ENCODE measurements around the gene PI4KB. TPM values are rescaled to one million over a fixed set of nuclear protein-coding genes. Genes with fewer than 3 reads are reported as not detected.

The PI4KB gene
- total and polyA plus RNA-seq, 9 of the 15 experiments (the other 6 are each of a cell fraction or from before 2014, with no cell fraction given), result 3.1 to 65.4 (median 45.1) TPM

DNA sequence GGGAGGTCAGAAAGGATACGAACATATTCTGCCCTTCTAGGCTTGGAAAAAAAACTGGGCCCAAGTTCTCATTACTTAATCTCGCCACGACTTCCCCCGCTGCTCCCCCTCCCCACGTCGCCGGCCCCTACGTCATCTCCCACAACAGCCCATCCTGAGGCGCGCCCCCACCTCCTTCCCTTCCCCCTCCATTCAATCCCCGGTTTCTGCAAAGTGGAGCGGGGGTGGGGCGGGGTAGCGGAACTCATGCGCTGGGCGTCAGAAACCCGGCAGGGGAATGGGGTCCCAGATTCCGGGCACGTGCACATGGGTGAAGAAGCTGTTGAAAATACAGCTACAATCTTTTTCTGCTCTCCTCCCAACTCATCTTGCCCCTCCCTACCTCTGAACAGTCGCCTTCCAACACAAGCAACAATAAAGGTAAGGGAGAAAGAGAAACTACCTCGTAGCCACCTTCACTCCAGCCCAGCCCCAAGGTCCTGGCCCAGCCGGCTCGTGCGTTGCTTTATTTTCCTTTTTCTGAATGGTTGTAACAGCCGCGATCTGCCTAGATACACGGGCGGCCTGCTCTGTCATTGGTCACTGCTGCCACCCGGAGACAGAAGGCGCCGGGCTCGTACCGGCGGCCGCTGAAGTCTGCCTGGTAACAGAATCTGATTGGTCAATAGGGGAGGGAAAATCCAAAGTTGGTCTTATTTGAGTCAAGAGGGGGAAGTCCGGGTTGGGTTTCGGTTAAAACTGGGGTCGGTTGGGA lies 19.7 kb upstream of the PI4KB start, which contains the start of gene RFX5 (continued):
- TF ChIP-seq, protein P1, sequence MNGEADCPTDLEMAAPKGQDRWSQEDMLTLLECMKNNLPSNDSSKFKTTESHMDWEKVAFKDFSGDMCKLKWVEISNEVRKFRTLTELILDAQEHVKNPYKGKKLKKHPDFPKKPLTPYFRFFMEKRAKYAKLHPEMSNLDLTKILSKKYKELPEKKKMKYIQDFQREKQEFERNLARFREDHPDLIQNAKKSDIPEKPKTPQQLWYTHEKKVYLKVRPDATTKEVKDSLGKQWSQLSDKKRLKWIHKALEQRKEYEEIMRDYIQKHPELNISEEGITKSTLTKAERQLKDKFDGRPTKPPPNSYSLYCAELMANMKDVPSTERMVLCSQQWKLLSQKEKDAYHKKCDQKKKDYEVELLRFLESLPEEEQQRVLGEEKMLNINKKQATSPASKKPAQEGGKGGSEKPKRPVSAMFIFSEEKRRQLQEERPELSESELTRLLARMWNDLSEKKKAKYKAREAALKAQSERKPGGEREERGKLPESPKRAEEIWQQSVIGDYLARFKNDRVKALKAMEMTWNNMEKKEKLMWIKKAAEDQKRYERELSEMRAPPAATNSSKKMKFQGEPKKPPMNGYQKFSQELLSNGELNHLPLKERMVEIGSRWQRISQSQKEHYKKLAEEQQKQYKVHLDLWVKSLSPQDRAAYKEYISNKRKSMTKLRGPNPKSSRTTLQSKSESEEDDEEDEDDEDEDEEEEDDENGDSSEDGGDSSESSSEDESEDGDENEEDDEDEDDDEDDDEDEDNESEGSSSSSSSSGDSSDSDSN (IDR thresholded peaks at IDR 0.05; ENCODE audit: borderline replicate concordance in 1 of 2, low read depth in 2 of 2, low read length in 2 of 2), result 0 out of 4 replicates have a peak, but pooled peaks of 1 of the 2 experiments have one; percentile 54
- TF ChIP-seq NFYB (IDR thresholded peaks at IDR 0.05; ENCODE audit: extremely low read depth, insufficient read length) (peak; percentile 88), LCOR (CRISPR knock-in tag; IDR thresholded peaks at IDR 0.05) (peak; percentile 33; the same call in 1 of the 2 replicates), ZBTB8A (IDR thresholded peaks at IDR 0.05; ENCODE audit: partially characterized antibody) (no peak), PML (IDR thresholded peaks at IDR 0.05; ENCODE audit: low read length) (peak; percentile 48; the same call in 1 of the 2 replicates), MEF2D (tag; conservative IDR thresholded peaks at IDR 0.05; ENCODE audit: low read depth) (no peak), GTF2E2 (tag; IDR thresholded peaks at IDR 0.05) (peak; percentile 47; the same call in 1 of the 2 replicates), ZNF695 (CRISPR knock-in tag; IDR thresholded peaks at IDR 0.05) (no peak), JUND (IDR thresholded peaks at IDR 0.05; ENCODE audit: borderline replicate concordance, low read depth, low read length) (peak; percentile 24; the same call in 1 of the 2 replicates), JUND (tag; IDR thresholded peaks at IDR 0.05; ENCODE audit: borderline replicate concordance, low read depth, low read length) (peak; percentile 24; the same call in 1 of the 3 replicates), SMARCA4 (IDR thresholded peaks at IDR 0.05) (peak; percentile 49; the same call in 1 of the 2 replicates), TRIM24 (IDR thresholded peaks at IDR 0.05) (peak; percentile 8 to 79; a peak in 3 of 4 replicates), ZNF134 (CRISPR knock-in tag; conservative IDR thresholded peaks at IDR 0.05) (no peak)
- TF ChIP-seq, protein P2, sequence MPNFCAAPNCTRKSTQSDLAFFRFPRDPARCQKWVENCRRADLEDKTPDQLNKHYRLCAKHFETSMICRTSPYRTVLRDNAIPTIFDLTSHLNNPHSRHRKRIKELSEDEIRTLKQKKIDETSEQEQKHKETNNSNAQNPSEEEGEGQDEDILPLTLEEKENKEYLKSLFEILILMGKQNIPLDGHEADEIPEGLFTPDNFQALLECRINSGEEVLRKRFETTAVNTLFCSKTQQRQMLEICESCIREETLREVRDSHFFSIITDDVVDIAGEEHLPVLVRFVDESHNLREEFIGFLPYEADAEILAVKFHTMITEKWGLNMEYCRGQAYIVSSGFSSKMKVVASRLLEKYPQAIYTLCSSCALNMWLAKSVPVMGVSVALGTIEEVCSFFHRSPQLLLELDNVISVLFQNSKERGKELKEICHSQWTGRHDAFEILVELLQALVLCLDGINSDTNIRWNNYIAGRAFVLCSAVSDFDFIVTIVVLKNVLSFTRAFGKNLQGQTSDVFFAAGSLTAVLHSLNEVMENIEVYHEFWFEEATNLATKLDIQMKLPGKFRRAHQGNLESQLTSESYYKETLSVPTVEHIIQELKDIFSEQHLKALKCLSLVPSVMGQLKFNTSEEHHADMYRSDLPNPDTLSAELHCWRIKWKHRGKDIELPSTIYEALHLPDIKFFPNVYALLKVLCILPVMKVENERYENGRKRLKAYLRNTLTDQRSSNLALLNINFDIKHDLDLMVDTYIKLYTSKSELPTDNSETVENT (CRISPR knock-in tag; IDR thresholded peaks at IDR 0.05), result no peak
- TF ChIP-seq, protein P3, sequence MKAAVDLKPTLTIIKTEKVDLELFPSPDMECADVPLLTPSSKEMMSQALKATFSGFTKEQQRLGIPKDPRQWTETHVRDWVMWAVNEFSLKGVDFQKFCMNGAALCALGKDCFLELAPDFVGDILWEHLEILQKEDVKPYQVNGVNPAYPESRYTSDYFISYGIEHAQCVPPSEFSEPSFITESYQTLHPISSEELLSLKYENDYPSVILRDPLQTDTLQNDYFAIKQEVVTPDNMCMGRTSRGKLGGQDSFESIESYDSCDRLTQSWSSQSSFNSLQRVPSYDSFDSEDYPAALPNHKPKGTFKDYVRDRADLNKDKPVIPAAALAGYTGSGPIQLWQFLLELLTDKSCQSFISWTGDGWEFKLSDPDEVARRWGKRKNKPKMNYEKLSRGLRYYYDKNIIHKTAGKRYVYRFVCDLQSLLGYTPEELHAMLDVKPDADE (conservative IDR thresholded peaks at IDR 0.05; ENCODE audit: control insufficient read depth, low read depth, low read length), result peak; percentile 46; the same call in 1 of the 2 replicates
- TF ChIP-seq, protein P4, sequence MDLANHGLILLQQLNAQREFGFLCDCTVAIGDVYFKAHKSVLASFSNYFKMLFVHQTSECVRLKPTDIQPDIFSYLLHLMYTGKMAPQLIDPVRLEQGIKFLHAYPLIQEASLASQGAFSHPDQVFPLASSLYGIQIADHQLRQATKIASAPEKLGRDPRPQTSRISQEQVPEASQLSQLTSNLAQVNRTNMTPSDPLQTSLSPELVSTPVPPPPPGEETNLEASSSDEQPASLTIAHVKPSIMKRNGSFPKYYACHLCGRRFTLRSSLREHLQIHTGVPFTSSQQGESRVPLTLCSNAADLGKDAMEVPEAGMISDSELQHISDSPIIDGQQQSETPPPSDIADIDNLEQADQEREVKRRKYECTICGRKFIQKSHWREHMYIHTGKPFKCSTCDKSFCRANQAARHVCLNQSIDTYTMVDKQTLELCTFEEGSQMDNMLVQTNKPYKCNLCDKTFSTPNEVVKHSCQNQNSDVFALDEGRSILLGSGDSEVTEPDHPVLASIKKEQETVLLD (IDR thresholded peaks at IDR 0.05), result peak; percentile 28
- TF ChIP-seq, protein P5, sequence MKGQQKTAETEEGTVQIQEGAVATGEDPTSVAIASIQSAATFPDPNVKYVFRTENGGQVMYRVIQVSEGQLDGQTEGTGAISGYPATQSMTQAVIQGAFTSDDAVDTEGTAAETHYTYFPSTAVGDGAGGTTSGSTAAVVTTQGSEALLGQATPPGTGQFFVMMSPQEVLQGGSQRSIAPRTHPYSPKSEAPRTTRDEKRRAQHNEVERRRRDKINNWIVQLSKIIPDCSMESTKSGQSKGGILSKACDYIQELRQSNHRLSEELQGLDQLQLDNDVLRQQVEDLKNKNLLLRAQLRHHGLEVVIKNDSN (CRISPR knock-in tag; IDR thresholded peaks at IDR 0.05), result peak; percentile 39
- TF ChIP-seq, protein P6, sequence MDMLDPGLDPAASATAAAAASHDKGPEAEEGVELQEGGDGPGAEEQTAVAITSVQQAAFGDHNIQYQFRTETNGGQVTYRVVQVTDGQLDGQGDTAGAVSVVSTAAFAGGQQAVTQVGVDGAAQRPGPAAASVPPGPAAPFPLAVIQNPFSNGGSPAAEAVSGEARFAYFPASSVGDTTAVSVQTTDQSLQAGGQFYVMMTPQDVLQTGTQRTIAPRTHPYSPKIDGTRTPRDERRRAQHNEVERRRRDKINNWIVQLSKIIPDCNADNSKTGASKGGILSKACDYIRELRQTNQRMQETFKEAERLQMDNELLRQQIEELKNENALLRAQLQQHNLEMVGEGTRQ (CRISPR knock-in tag; IDR thresholded peaks at IDR 0.05), result no peak; the same call in 1 of the 2 replicates
